GM18498 (cell line): ENCODE results near the gene YWHAB.
A peak's percentile ranks its signal among the peaks of the same experiment; 100 is the strongest.
"Not testable (repeated sequence)": the region's sequence is repeated elsewhere in the genome, so short reads cannot be mapped to it uniquely, and the experiment has no call there.

Source experiments
- ATAC-seq: cut with Tn5 transposase; IDR thresholded peaks from one replicate; pipeline ENCODE4 v1.9.1; 2021; ENCODE audit warnings: mild to moderate bottlenecking, moderate library complexity; ENCODE audit not compliant: unreplicated experiment

YWHAB gene

DNA sequence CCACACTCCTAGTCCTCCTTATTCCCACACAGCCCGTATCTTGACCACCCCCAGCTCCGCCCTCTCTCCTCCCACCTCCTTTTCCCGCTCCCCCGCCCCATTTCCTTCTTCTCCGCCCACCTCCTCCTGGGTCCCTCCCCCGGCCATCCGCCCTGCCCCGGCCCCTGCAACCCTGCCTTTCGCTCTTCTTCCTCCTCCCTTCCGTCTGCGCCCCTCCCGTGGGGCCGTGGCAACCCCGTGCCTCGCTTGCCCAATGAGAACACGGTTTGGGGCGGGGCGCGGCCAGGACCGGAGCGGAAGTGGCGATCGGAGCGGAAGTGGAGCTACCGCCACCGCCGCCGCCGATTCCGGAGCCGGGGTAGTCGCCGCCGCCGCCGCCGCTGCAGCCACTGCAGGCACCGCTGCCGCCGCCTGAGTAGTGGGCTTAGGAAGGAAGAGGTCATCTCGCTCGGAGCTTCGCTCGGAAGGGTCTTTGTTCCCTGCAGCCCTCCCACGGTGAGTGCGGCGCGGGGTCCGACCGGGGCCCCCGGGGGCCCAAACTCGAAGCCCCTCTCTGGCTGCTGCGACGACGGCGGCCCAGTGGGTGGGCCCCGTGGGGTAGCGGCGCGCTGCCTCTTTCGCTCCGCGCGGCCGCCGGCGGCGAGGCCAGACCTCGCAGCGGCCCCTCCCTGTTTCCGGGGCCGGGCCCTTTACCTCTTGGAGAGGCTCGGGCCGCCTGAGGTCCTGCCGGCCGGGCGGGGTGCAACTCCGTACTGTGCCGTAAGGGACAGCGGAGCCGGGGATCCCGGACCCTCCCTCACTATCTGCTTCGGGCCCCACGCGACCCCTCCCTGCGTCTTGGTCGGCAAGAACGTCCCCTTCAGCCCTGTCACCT lies at the start of gene YWHAB:
YWHAB (plus strand) TSS at position 314 of the 874 bp plus-strand sequence. CDS start 15,829 bp downstream, outside the sequence.
- peak; percentile 94 for ATAC-seq

DNA sequence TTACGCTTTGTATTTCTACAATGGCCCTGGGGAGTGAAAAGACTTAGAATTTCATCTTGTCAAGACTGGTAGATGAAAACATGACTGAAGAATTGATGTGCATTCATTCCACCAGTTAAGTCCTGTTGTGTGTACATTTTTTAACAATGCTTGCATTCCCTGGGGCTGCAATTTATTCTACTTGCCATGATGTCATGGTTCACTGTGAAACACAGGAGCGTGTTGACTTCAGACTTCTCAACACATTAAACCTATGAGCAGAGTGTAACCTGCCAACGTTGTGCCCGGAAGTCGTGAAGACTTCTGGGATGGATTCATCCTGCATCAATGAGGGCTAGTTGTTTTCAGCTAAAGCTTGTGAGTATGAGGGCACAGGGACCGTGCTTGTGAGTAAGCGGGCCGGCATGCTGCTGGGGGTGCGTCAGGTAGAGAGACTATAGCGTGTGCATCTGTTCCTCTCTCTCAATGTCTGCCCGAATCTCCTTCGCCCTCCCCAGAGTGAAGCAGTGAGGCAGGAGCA lies 48.8 kb upstream of the YWHAB start:
- no peak for ATAC-seq

DNA sequence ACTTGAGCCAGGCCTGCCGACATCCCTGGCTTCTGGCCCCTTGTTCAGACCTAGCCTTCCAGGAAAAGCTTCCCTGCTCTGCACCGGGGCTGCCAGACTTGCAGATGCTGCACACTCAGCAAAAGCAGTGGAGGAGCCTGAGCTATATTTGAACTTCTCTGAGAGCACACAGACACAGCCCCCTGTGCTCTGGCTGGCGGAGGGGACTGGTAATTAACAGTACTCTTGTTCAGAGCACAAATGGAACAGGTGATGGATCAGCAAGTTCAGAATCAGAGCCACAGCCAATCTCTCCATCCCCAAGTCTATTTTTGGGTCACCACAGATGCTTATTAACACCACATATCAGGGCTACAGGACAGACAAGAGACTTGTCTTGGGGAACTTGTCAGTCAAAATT lies 47.6 kb upstream of the YWHAB start:
- ATAC-seq, result no peak

DNA sequence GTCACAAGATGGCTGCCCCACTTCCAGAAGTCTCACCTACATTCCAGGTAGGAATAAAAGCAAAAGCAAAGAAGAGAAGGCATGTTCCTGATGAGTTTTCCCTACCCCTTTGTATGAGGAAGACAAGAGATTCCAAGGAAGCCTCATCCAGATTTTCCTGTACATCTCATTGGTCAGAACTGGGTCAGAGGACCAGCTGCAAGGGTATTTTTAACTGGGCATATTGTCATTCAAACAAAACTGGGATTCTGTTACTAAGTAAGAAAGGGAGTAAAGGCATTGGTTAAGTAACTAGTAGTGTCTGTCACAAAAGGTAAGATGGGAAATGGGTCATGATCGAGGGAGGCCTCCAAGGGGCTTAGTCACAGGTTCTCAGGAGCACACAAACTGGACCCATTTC lies 47.0 kb upstream of the YWHAB start:
- no peak for ATAC-seq

DNA sequence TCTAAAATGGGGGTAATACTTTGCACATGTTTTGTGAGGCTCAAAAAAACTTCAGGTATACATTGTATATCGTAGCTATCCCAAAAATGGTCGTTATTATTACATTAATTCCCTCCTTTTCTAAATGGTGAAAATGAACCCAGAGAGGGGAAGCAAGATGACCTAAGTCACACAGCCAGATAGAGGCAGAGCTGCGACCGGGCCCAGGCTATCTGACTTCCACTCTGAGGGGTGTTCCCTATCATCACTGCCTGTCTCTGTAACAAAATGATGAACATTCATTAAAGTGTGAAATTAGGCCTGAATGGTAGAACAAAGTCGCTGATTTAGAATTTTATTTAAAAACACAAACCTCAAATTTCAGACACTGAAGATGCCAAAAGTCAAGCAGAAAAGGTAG lies 46.0 kb upstream of the YWHAB start:
- ATAC-seq, result no peak

DNA sequence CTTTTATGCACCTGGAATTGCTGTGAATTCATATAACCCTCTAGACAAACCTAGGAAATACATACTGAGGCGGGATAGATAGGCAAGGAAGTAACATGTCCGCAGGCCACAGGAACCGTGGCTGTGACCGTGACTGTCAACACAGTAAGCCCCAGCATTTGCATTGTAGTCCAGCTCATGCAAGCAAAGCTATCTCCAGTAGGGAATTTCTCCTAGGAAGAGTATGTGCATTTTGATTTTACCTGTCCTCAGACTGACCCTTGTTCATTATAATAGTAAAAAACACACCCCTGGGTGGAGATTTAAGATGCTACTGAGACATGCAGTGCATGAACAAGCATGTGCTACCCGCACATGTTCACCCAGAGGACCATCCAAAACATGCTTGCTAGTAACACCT lies 44.7 kb upstream of the YWHAB start:
- no peak for ATAC-seq

DNA sequence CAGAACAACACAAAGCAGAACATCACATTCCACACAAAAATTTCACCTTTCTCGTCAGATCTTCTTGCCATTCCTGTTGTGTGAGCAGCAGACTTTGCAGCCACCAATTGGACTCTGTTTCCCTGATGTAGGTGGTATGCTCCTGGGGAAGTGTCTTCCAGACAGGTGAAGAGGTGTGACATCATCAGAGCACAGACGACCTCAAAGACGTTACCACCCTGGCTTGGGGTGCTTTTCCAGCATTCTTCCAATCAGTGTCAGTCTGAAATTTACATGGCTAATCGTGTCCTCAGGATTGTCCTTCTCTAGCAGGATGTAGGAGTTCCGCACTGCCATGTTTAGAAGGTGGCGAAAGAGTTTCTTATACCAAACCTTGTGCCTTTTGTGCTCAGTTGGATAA lies 43.5 kb upstream of the YWHAB start:
- no peak for ATAC-seq

DNA sequence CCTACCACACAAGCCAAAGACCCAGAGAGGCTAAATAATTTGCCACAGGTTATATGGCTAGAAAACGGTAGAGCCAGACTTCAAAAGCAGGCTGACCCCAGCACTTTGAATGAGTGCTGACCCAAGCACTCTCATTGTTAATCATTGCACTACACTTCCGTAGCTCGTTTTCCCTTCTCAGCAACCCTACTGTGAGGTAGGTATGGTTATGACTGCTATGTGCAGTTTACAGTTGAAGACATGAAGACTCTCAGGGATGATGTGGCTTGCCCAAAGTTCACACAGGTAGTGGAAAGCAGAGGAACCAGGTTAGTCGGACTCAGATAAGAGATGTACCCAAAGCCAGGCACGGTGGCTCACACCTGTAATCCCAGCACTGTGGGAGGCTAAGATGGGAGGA lies 41.6 kb upstream of the YWHAB start:
- no peak for ATAC-seq

DNA sequence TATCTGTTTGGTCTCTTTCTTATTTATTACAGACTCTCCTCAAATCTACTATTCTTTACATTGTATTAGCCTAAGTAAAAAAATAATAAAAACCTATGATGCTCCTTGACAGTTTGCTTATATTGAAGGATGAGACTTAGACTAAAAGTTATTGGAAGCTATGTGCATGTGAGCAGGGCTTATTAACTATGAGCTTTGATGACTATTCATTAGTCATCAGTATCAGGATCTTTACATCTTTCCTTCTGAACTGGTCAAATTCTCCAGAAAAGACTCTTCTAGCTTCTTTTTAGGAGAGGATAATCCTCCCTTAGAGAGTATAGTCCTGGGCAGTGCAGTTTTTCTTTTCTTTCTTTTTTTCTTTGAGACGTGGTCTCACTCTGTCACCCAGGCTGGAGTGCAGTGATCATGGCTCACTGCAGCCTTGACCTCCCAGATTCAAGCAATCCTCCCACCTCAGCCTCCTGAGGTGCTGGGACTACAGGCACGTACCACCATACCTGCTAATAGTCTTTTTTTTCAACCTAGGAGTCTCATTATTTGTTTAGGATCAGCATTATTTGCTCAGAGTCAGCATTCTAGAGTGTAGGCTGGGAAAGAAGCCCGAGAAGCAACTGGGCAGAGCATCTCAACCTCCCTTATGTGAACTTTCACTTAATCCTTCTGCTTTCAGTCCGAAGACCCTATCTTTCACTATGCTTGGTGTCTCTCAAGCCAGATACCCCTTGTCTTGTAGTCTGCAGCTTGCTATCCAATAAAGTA lies 37.1 kb upstream of the YWHAB start:
- ATAC-seq, result no peak

DNA sequence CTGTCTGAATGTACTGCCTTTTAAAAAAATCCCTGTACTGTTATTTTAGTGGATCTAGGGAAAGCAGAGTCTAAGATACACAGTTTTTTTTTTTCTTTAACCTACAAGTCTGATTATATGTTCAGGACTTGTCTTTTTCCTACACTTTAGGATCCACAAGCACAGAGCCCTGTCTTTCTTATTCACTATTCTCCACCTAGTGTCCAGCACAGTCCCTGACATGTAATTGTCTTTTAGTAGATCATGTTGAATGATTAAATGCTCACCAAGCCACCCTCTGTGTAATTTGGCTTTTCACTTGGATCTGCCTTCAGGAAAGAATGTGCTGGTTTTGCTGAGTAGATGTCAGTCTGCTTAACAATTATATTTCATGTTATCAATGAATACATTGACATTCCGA lies 35.8 kb upstream of the YWHAB start:
- no peak for ATAC-seq

DNA sequence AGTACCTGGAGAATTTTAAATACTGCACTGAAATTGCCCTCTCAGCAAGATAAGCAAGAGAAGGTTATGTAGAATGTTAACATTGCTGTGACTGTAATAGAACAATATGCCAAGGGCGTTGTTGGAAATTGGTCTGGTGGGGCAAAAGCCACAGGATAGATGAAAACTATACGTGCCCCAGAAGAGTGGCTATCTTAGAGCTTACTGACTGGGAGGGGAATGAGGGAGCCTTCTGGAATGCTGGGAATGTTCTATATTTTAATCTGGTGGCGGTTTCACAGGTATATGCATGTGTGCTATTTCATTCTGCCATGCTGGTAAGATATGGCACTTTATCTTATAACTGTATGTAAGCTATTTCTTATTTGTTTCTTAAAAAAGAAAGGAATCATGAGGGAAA lies 35.2 kb upstream of the YWHAB start:
- ATAC-seq, result no peak

DNA sequence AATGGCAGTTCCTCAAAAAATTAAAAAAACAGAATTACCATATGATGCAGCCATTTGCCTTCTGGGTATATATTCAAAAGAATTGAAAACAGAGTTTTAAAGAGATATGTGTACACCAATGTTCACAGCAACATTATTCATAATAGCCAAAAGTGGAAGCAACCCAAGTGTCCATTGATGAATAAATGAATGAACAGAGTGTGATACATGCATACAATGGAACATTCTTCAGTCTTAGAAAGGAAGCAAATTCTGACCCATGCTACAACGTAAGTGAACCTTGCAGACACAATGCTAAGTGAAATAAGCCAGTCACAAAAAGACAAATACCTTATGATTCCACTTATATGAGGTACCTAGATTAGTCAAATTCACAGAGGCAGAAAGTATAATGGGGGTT lies 34.7 kb upstream of the YWHAB start:
- no peak for ATAC-seq

DNA sequence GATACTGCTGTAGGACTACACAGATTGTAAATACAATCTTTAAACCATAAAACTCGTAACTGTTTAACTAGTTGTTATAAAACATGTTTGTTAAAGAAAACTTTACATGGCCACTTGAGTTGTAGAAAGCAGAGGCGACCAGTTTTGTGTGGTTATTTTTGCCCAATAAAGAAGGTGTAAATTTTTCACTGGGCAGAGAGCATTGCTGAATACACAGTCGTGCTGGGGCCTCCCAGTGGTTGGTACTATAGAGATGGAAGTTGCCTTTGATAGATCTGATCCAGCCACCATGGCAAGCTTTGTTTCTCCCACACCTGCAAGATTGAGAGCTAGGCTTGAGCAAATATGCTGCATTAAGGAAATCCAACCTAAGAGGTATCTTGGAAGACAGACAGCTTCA lies 34.0 kb upstream of the YWHAB start:
- ATAC-seq, result no peak

DNA sequence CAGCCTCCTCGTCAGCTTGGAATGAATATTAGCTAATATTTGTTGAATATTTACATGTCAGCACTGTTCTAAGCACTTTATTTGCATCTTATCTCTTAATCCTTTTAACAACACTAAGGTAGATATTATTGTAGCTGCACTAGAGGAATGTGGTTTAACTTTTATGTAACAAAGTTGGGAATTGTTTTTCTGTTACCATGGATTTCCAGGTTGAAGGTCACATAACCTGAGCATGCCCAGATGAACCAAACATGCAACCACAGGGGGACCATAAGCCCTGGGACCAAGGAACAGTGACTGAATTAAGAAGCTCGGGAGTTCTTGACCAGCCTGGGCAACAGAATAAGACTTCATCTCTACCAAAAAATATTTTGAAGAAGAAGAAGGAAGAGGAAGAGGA lies 29.1 kb upstream of the YWHAB start:
- ATAC-seq, result no peak

DNA sequence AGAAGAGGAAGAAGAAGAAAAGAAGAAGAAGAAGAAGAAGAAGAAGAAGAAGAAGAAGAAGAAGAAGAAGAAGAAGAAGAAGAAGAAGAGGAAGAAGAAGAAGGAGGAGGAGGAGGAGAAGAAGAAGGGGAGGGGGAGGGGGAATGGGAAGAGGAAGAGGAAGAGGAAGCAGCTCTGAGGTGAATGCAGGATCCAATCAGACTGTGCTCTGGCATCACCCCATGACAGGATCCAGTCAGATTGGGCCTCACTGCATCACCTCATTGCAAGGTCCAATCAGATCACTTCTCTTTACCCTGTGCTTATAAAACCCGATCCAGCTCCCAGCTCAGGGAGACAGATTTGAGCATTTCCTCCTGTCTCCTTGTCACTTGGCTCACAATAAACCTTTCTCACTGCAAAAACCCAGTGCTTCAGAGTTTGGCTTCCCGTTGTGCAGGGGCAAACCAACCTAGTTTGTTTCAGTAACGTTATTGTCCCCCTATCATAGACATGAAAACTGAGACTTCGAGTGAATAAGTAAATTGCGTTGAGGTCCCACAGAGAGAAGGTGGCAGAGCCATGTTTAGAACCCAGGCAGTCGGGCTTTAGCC lies 28.6 kb upstream of the YWHAB start:
- no peak for ATAC-seq

DNA sequence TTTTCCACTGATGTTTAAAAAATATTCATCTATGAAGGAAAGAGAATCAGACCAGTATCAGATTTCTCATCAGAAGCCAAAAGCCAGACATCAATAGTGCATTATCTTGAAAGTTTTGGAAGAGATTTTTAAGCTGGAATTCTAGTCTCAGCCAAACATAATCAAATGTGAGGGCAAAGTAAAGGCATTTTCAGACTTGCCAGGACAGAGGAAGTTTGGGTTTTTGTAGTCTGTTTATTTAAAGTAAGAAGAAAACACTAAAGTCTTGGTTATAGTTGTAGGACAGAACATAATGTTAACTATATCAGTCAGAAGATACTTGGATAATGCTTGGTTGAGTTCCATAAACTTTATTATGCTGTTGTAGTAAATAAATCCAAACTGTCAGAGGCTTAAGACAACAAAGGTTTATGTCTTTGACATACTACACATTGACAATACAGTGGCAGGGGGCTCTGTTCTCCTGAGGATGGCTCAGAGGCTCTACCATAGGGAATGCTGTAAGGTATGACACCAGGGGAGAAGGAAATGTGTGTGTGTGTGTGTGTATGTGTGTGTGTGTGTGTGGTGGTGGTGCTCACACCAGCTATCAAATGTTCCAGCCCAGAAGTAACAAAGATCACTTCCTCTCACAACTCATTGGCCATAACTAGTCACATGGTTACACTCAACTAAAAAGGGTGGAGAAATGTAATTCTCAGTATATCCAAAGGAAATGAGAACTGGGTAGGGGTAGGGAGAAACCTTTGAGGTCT lies 26.7 kb upstream of the YWHAB start:
- ATAC-seq, result no peak

DNA sequence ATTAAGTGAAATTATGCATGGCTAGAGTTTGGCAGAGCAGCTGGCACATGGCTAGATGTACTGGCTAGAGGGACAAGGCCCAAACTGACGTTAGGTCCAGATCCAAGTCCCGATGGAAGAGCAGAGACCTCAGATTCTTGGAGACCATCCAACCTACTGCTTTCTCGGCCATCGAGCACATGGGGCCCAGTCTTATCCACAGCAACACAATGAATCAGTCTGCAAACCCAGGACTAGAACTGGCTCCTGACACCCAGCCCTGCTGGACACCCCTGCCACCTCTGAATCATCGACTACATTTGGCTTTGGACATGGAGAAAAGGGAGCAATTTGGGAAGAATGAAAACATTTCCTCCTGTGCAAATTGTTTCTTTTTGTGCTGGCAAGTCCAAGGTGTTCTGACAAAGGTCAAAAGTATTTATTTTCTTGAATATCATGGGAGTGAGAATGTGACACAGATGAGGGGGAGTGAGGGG lies 23.9 kb upstream of the YWHAB start:
- ATAC-seq, result no peak

DNA sequence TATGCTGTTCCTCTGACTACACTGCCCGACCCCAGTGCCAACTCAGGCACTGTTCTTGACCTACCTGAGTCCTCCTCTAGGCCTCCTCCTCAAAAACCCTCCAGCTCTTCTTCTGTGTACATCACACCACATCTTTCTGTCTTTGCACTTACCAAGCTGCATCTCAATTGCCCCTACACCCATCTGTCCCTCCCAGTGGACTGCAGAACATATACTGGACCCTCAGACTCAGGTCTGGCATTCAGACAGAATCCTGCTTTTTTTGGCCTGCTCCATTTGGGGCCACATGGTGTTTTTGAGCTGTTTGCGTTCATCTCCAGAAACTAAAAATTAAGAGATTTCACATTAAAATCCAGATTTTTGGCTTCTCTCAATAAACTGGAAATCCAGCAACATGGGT lies 23.2 kb upstream of the YWHAB start:
- ATAC-seq, result no peak

DNA sequence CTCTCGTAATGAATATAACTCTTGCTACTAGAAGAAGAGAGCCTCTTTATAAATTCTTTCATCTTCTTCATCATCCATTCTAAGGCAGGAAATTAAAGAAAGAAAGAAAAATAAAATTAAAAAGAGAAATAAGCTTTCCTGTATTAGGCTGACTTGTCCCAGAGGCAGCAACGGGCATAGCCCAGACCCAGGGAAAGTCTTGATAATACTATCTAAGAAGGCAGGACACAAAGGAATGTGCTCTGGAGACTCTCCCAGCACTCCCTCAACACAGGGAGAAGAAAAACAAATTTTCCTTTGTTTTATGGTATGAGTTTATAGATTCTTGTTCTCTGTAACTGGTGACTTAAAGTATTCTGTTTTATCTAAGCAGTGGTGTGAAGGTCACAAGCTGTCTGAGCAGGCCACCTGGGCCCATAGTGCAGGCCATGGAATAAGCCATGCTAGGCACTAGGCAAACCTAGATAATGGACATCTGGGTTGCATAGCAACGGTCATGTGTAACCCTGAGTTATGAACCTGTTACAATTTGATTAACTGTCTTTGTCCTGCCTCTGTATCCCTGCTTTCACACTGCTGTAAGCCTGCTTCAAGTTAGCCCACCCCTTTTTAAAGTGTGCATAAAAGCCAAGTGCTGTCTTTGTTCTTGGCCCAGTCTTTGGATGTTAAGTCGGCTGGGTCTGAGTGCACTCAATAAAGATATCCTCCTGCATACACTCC lies 22.0 kb upstream of the YWHAB start:
- not testable (repeated sequence) for ATAC-seq

DNA sequence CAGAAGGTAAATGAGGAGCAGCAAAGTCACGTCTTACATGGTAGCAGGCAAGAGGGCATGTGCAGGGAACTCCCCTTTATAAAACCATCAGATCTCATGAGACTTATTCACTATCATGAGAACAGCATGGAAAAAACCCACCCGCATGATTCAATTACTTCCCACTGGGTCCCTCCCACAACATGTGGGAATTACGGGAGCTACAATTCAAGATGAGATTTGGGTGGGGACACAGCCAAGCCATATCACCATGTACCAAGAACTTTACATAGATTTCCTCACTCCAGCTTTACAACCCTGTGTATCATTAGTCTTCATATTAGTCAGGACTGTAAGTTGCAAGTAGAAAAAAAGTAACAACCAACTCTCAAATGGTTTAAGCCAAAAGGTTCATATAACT lies 21.0 kb upstream of the YWHAB start:
- ATAC-seq, result not testable (repeated sequence)
